ENCODE measurements around the gene CCNT1.
"Not testable (repeated sequence)": the region's sequence is repeated elsewhere in the genome, so short reads cannot be mapped to it uniquely, and the experiment has no call there.

CCNT1 gene

GRCh38 chr12:48651681-48652080, 64.8 kb downstream of the CCNT1 start:
- H3K36me3 ChIP-seq, result peaks cover 67% of the 10 kb centered on the region

DNA sequence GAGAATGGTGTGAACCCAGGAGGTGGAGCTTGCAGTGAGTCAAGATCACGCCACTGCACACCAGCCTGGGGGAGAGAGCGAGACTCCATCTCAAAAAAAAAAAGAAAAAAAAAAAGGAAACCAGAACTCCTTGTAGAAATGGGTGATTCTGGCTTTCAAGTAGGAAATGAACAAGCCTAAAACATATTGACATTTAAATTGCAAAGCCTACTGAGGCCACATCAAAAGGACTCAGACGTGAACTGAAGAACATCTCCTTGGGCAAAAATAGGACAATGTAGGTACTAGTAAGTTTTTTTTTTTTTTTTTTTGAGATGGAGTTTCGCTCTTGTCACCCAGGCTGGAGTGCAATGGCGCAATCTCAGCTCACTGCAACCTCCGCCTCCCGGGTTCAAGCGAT, 71.2 kb downstream of the CCNT1 start:
- H3K4me3 ChIP-seq (ENCODE audit: low read depth, low read length); H3K27me3 ChIP-seq; H3K9me3 ChIP-seq; H3K4me1 ChIP-seq; DNase-seq: not testable (repeated sequence)
- H3K36me3 ChIP-seq, result peaks cover 36% of the 10 kb centered on the region

More at GRCh38 chr12:48651681-48652080, 64.8 kb downstream of the CCNT1 start:
- no peaks in the 10 kb centered on the region for H3K9me3 ChIP-seq
- DNase-seq, result no peak
- TF ChIP-seq, protein P1, sequence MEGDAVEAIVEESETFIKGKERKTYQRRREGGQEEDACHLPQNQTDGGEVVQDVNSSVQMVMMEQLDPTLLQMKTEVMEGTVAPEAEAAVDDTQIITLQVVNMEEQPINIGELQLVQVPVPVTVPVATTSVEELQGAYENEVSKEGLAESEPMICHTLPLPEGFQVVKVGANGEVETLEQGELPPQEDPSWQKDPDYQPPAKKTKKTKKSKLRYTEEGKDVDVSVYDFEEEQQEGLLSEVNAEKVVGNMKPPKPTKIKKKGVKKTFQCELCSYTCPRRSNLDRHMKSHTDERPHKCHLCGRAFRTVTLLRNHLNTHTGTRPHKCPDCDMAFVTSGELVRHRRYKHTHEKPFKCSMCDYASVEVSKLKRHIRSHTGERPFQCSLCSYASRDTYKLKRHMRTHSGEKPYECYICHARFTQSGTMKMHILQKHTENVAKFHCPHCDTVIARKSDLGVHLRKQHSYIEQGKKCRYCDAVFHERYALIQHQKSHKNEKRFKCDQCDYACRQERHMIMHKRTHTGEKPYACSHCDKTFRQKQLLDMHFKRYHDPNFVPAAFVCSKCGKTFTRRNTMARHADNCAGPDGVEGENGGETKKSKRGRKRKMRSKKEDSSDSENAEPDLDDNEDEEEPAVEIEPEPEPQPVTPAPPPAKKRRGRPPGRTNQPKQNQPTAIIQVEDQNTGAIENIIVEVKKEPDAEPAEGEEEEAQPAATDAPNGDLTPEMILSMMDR (IDR thresholded peaks at IDR 0.05; ENCODE audit: low read depth, low read length), result no peak
- no peaks in the 10 kb centered on the region for H3K27me3 ChIP-seq
- H3K4me1 ChIP-seq, result no peaks in the 10 kb centered on the region
- no peak overlapping the region for H3K4me3 ChIP-seq (ENCODE audit: low read depth, low read length)

- no peak overlapping the region for H3K4me3 ChIP-seq (ENCODE audit: low read depth, low read length)
- H3K4me1 ChIP-seq, result no peaks in the 10 kb centered on the region
- H3K27me3 ChIP-seq, result no peaks in the 10 kb centered on the region
- H3K9me3 ChIP-seq, result no peaks in the 10 kb centered on the region; the same call in 1 of the 2 replicates
- DNase-seq, result no peak
- TF ChIP-seq, protein P1 (IDR thresholded peaks at IDR 0.05; ENCODE audit: low read depth, low read length), result no peak
- H3K36me3 ChIP-seq, result peaks cover 25% of the 10 kb centered on the region
Measured at GRCh38 chr12:48643011-48643410, 73.5 kb downstream of the CCNT1 start.

DNA sequence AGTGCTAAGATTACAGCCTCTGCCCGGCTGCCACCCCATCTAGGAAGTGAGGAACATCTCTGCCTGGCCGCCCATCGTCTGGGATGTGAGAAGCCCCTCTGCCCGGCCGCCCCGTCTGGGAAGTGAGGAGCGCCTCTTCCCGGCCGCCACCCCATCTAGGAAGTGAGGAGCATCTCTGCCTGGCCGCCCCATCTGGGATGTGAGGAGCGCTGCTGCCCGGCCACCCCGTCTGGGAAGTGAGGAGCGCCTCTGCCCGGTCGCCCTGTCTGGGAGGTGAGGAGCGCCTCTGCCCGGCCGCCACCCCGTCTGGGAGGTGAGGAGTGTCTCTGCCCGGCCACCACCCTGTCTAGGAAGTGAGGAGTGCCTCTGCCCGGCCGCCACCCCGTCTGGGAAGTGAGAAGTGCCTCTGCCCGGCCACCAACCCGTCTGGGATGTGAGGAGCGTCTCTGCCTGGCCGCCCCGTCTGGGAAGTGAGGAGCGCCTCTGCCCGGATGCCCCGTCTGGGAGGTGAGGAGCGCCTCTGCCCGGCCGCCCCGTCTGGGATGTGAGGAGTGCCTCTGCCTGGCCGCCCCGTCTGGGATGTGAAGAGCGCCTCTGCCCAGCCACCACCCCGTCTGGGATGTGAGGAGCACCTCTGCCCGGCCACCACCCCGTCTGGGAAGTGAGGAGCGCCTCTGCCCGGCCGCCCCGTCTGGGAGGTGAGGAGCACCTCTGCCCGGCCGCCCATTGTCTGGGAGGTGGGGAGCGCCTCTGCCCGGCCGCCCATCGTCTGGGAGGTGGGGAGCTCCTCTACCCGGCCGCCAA, 74.6 kb downstream of the CCNT1 start:
- H3K36me3 ChIP-seq, result peaks cover 18% of the 10 kb centered on the region
- not testable (repeated sequence) for DNase-seq; H3K4me3 ChIP-seq (ENCODE audit: low read depth, low read length); H3K27me3 ChIP-seq; H3K9me3 ChIP-seq; H3K4me1 ChIP-seq

DNA sequence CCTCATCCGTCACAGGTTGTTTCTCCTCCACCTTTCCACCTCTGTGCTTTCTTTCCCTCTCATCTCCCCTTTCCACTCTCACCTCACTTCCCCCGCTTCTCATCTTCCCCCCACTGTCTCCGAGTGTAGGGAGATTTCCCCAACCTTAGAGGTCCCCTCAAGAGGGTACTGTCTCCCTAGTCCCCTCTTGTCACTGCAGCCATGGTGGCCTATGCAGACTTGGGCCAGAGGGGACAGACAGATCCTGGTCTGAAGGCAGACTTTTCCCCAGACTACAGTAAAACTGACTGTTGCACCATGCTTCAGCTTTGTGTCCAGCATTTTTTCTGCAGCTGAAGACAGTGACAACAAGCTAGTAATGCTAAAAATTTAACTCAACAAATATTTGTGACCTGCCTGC, 75.7 kb downstream of the CCNT1 start:
- H3K27me3 ChIP-seq, result no peaks in the 10 kb centered on the region
- TF ChIP-seq, protein P1 (IDR thresholded peaks at IDR 0.05; ENCODE audit: low read depth, low read length), result no peak
- H3K36me3 ChIP-seq, result peaks cover 15% of the 10 kb centered on the region
- no peaks in the 10 kb centered on the region for H3K4me1 ChIP-seq
- H3K4me3 ChIP-seq (ENCODE audit: low read depth, low read length), result no peak overlapping the region
- H3K9me3 ChIP-seq, result no peaks in the 10 kb centered on the region; the same call in 1 of the 2 replicates
- no peak for DNase-seq

DNA sequence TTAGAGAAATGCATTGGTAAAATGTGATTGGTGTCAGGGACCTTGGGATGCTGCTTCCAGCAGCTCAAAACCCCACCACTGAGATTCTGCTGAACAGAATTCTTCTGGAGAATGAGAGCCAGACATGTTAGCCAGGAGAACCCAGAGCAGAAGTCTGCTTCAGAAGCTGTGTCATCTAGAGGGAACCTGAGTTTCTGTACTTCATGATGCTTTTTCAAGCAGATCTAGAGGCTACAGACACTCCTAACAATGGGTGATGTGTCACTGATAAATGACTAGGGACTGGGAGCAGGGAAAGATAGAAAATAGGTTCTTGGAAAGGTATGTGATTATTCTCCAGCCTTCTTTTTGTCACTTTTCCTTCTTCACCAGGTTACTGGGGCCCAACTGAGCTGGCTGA, 76.1 kb downstream of the CCNT1 start:
- no peak for DNase-seq
- Histone ChIP-seq H3K27me3 (no peaks in the 10 kb centered on the region), H3K9me3 (no peaks in the 10 kb centered on the region; the same call in 1 of the 2 replicates), H3K4me3 (ENCODE audit: low read depth, low read length) (no peak overlapping the region), H3K4me1 (no peaks in the 10 kb centered on the region), H3K36me3 (peaks cover 15% of the 10 kb centered on the region)
- TF ChIP-seq, protein P1 (IDR thresholded peaks at IDR 0.05; ENCODE audit: low read depth, low read length), result no peak

Measured in BE2C (cell line).